Neural cell (in vitro differentiated cells): Measurements from ENCODE around the gene SHPK. TPM values are rescaled to one million over a fixed set of nuclear protein-coding genes. Genes with fewer than 3 reads are reported as not detected.
A peak's percentile ranks its signal among the peaks of the same experiment; 100 is the strongest.

Source experiments
- H2AFZ ChIP-seq: fragments of 200-600, 300-800 bp; sonication (generic), shearing (Covaris generic); 2 replicates; pipeline ENCODE4 v1.6.0; 2014; ENCODE audit warnings: low read depth, mild to moderate bottlenecking, antibody characterized with exemption, low read length, moderate library complexity
- H3F3A ChIP-seq: fragments of 200-600 bp; shearing (Covaris generic); 2 replicates; pipeline ENCODE4 v1.6.1; 2016; ENCODE audit warnings: mild to moderate bottlenecking, moderate library complexity, mixed read lengths, antibody characterized with exemption, low read length; ENCODE audit not compliant: insufficient read depth, poor library complexity, severe bottlenecking
- H3K27ac ChIP-seq: fragments of 200-600, 300-800 bp; sonication (generic), shearing (Covaris generic); 2 replicates; pipeline ENCODE4 v1.5.1; 2014; ENCODE audit warnings: mild to moderate bottlenecking, low read length, moderate library complexity
- H3K27me3 ChIP-seq: fragments of 300-800, 200-600 bp; sonication (generic), shearing (Covaris generic); 2 replicates; pipeline ENCODE4 v1.6.0; 2014; ENCODE audit warnings: mild to moderate bottlenecking, low read depth, low read length, moderate library complexity; ENCODE audit not compliant: insufficient read depth
- H3K36me3 ChIP-seq: fragments of 300-800, 200-600 bp; sonication (generic), shearing (Covaris generic); 2 replicates; pipeline ENCODE4 v1.5.1; 2014; ENCODE audit warnings: mild to moderate bottlenecking, antibody characterized with exemption, low read length, moderate library complexity; ENCODE audit not compliant: insufficient read depth
- H3K4me2 ChIP-seq: fragments of 300-800, 200-600 bp; sonication (generic), shearing (Covaris generic); 2 replicates; pipeline ENCODE4 v1.6.0; 2014; ENCODE audit warnings: mild to moderate bottlenecking, low read length
- H3K4me3 ChIP-seq: fragments of 300-800, 200-600 bp; sonication (generic), shearing (Covaris generic); 2 replicates; pipeline ENCODE4 v1.5.1; 2014; ENCODE audit warnings: mild to moderate bottlenecking, low read length, moderate library complexity
- H3K79me2 ChIP-seq: fragments of 200-600 bp; shearing (Covaris generic); replicated peaks from 2 replicates; pipeline ENCODE4 v1.6.0; 2014; ENCODE audit warnings: mild to moderate bottlenecking, low read length, moderate library complexity; ENCODE audit not compliant: insufficient read depth
- H3K9ac ChIP-seq: fragments of 300-800, 200-600 bp; sonication (generic), shearing (Covaris generic); 2 replicates; pipeline ENCODE4 v1.6.1; 2016; ENCODE audit warnings: mild to moderate bottlenecking, low read length, mixed read lengths
- H3K9me2 ChIP-seq: fragments of 200-600 bp; shearing (Covaris generic); 2 replicates; pipeline ENCODE4 v1.6.1; 2016; ENCODE audit warnings: mild to moderate bottlenecking, low read length, mixed read lengths; ENCODE audit not compliant: insufficient read depth
- H3K9me3 ChIP-seq: fragments of 200-600, 300-800 bp; sonication (generic), shearing (Covaris generic); 2 replicates; pipeline ENCODE4 v1.6.1; 2016; ENCODE audit warnings: mild to moderate bottlenecking, mixed run types, low read length, moderate library complexity, mixed read lengths
- H4K20me1 ChIP-seq: fragments of 200-600 bp; shearing (Covaris generic); 2 replicates; pipeline ENCODE4 v1.6.1; 2016; ENCODE audit warnings: mild to moderate bottlenecking, mixed run types; ENCODE audit not compliant: insufficient read depth
- EP300 ChIP-seq: fragments of 450-650 bp; conservative IDR thresholded peaks from 2 replicates; pipeline ENCODE4 v1.6.1; 2014; ENCODE audit warnings: antibody characterized with exemption, mild to moderate bottlenecking, moderate library complexity; ENCODE audit not compliant: poor library complexity, severe bottlenecking
- EZH2 ChIP-seq: fragments of 200-600, 300-800 bp; shearing (Covaris generic), sonication (generic); IDR thresholded peaks from 2 replicates; pipeline ENCODE4 v1.6.1; 2014; ENCODE audit warnings: antibody characterized with exemption, low read length, borderline replicate concordance, mild to moderate bottlenecking; ENCODE audit not compliant: insufficient read depth, poor library complexity, severe bottlenecking
- MXI1 ChIP-seq: fragments of 450-650 bp; conservative IDR thresholded peaks from 2 replicates; pipeline ENCODE4 v1.6.1; 2014; ENCODE audit warnings: antibody characterized with exemption, mild to moderate bottlenecking; ENCODE audit not compliant: poor library complexity, severe bottlenecking
- POLR2AphosphoS5 ChIP-seq: IDR thresholded peaks from 2 replicates; pipeline ENCODE4 v1.6.1; 2012
- RAD21 ChIP-seq: fragments of 450-650 bp; conservative IDR thresholded peaks from 2 replicates; pipeline ENCODE4 v1.6.1; 2014; ENCODE audit warnings: antibody characterized with exemption, mild to moderate bottlenecking, moderate library complexity
- SMC3 ChIP-seq: fragments of 450-650 bp; conservative IDR thresholded peaks from 2 replicates; pipeline ENCODE4 v1.6.1; 2014; ENCODE audit warnings: antibody characterized with exemption, mild to moderate bottlenecking, moderate library complexity; ENCODE audit not compliant: poor library complexity
- TAF1 ChIP-seq: IDR thresholded peaks from 2 replicates; pipeline ENCODE4 v1.6.1; 2012; ENCODE audit warnings: low read depth
- polyA plus RNA-seq: library from polyadenylated mRNA; depleted of rRNA; stranded (reverse); fragments of >200 nt; gene quantifications from 2 replicates; pipeline ENCODE4 v1.2.3, GENCODE V29; 2014
- TF ChIP-seq, protein P1 (sequence below): fragments of 450-650 bp; IDR thresholded peaks from 2 replicates; pipeline ENCODE4 v1.5.1; 2014; ENCODE audit warnings: antibody characterized with exemption, mild to moderate bottlenecking, moderate library complexity; ENCODE audit not compliant: poor library complexity, severe bottlenecking
- TF ChIP-seq, protein P2 (sequence below): IDR thresholded peaks from 2 replicates; pipeline ENCODE4 v1.6.1; 2012; ENCODE audit warnings: borderline replicate concordance

Gene SHPK
- polyA plus RNA-seq, 1 donor from 2014 or later, result 14.3 TPM

DNA sequence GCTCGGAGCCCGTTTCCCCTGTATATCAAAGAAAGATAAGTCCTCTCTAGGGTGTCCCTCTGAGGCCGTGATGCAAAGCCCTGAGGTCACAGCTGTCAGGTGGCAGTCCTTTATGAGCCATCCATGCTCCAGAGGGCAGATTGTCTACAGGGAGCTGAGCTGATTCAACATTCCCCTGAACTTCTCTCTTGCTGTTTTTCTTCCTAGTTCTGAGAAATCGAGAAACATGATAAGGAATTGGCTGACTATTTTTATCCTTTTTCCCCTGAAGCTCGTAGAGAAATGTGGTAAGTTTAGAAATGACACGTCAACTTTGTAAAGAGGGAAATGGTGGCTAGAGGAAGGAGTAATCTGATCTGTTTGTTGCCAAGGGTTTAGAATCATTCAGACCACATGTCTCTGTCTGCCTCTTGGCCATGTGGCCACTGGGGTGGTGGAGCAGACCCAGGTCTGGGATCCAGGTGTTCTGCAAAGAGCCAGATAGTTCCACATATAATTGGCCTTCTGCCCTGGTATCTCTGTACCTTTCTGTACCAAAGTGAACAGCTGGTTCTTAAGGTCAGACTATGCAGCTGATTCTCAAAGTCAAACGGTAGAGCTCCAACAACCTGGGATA lies 4.0 kb upstream of the SHPK start:
- no peak overlapping the region for H2AFZ ChIP-seq
- peaks cover 5% of the 10 kb centered on the region for H3K79me2 ChIP-seq
- H3K9ac ChIP-seq, result no peak overlapping the region
- H3K27me3 ChIP-seq, result no peaks in the 10 kb centered on the region
- no peaks in the 10 kb centered on the region for H3K9me2 ChIP-seq
- H3K36me3 ChIP-seq, result no peaks in the 10 kb centered on the region
- H3K9me3 ChIP-seq, result no peaks in the 10 kb centered on the region
- H3F3A ChIP-seq, result no peaks in the 10 kb centered on the region
- no peak overlapping the region for H3K4me3 ChIP-seq
- no peaks in the 10 kb centered on the region for H4K20me1 ChIP-seq
- H3K4me2 ChIP-seq, result no peak overlapping the region
- TF ChIP-seq POLR2AphosphoS5 (no peak), SMC3 (no peak), MXI1 (no peak), RAD21 (no peak), EP300 (no peak), EZH2 (no peak), TAF1 (no peak)
- TF ChIP-seq, protein P1, sequence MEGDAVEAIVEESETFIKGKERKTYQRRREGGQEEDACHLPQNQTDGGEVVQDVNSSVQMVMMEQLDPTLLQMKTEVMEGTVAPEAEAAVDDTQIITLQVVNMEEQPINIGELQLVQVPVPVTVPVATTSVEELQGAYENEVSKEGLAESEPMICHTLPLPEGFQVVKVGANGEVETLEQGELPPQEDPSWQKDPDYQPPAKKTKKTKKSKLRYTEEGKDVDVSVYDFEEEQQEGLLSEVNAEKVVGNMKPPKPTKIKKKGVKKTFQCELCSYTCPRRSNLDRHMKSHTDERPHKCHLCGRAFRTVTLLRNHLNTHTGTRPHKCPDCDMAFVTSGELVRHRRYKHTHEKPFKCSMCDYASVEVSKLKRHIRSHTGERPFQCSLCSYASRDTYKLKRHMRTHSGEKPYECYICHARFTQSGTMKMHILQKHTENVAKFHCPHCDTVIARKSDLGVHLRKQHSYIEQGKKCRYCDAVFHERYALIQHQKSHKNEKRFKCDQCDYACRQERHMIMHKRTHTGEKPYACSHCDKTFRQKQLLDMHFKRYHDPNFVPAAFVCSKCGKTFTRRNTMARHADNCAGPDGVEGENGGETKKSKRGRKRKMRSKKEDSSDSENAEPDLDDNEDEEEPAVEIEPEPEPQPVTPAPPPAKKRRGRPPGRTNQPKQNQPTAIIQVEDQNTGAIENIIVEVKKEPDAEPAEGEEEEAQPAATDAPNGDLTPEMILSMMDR, result no peak
- TF ChIP-seq, protein P2, sequence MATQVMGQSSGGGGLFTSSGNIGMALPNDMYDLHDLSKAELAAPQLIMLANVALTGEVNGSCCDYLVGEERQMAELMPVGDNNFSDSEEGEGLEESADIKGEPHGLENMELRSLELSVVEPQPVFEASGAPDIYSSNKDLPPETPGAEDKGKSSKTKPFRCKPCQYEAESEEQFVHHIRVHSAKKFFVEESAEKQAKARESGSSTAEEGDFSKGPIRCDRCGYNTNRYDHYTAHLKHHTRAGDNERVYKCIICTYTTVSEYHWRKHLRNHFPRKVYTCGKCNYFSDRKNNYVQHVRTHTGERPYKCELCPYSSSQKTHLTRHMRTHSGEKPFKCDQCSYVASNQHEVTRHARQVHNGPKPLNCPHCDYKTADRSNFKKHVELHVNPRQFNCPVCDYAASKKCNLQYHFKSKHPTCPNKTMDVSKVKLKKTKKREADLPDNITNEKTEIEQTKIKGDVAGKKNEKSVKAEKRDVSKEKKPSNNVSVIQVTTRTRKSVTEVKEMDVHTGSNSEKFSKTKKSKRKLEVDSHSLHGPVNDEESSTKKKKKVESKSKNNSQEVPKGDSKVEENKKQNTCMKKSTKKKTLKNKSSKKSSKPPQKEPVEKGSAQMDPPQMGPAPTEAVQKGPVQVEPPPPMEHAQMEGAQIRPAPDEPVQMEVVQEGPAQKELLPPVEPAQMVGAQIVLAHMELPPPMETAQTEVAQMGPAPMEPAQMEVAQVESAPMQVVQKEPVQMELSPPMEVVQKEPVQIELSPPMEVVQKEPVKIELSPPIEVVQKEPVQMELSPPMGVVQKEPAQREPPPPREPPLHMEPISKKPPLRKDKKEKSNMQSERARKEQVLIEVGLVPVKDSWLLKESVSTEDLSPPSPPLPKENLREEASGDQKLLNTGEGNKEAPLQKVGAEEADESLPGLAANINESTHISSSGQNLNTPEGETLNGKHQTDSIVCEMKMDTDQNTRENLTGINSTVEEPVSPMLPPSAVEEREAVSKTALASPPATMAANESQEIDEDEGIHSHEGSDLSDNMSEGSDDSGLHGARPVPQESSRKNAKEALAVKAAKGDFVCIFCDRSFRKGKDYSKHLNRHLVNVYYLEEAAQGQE, result no peak
- H3K27ac ChIP-seq, result no peak overlapping the region

DNA sequence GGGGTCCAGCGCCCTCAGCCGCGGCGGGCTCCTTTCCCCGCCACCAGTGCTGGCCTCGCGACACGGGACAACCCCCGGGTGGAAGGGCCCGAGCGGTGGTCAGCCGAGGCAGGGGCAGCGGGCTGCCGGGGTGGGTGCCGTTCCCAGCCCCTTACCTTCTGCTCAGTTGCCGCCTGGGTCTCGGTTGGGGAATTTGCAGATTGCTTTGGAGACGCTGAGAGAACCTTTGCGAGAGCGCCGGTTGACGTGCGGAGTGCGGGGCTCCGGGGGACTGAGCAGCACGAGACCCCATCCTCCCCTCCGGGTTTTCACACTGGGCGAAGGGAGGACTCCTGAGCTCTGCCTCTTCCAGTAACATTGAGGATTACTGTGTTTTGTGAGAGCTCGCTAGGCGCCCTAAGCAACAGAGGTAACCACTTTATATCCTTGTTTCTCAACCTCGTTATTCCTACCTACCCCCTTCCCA lies 891 bp upstream of the SHPK start:
- H3K9me3 ChIP-seq, result no peaks in the 10 kb centered on the region
- TF ChIP-seq EP300, result no peak
- peak overlapping the region; percentile 96 for H3K27ac ChIP-seq

More for the DNA sequence above, 891 bp upstream of the SHPK start:
- peak overlapping the region; percentile 92 for H3K9ac ChIP-seq
- H3K9me2 ChIP-seq, result no peaks in the 10 kb centered on the region
- H3F3A ChIP-seq, result no peaks in the 10 kb centered on the region
- H3K36me3 ChIP-seq, result no peaks in the 10 kb centered on the region
- no peaks in the 10 kb centered on the region for H4K20me1 ChIP-seq
- peak overlapping the region; percentile 88 for H2AFZ ChIP-seq
- peak overlapping the region; percentile 84 for H3K4me2 ChIP-seq
- peak overlapping the region; percentile 100 for H3K4me3 ChIP-seq
- no peaks in the 10 kb centered on the region for H3K27me3 ChIP-seq
- peaks cover 11% of the 10 kb centered on the region for H3K79me2 ChIP-seq
